ENCODE data around the gene CTPS2. TPM values are rescaled to one million over a fixed set of nuclear protein-coding genes. Genes with fewer than 3 reads are reported as not detected.

The CTPS2 gene
- total RNA-seq, 1 experiment from 2014 or later = 18.9 TPM

- no peaks in the 10 kb centered on the region for H3K36me3 ChIP-seq (ENCODE audit: insufficient read depth, low read length)
- no peaks in the 10 kb centered on the region for H4K20me1 ChIP-seq (ENCODE audit: insufficient read depth, low read depth, low read length)
- H3K9me2 ChIP-seq (replicated peaks; ENCODE audit: insufficient read depth, low read length) = no peaks in the 10 kb centered on the region
- no peaks in the 10 kb centered on the region for H3K27me3 ChIP-seq (ENCODE audit: low read length)
- H3K4me1 ChIP-seq (ENCODE audit: low read length) = no peaks in the 10 kb centered on the region
- DNase-seq = no peak
- no peak overlapping the region for H2AFZ ChIP-seq (ENCODE audit: low read length)
- H3K4me3 ChIP-seq (ENCODE audit: low read length) = no peak overlapping the region
- no peaks in the 10 kb centered on the region for H3K9me3 ChIP-seq (ENCODE audit: low read length)
- H3K79me2 ChIP-seq (ENCODE audit: low read length) = no peaks in the 10 kb centered on the region
- H3K4me2 ChIP-seq (ENCODE audit: low read depth, low read length, poor library complexity, severe bottlenecking) = no peak overlapping the region
- no peak overlapping the region for H3K27ac ChIP-seq (ENCODE audit: low read length)
- no peak overlapping the region for H3K9ac ChIP-seq (ENCODE audit: low read length)
Observed at GRCh38 chrX:16683007-16683664, 29.3 kb downstream of the CTPS2 start.

- Histone ChIP-seq H3K4me3 (ENCODE audit: low read length) (no peak overlapping the region), H3K36me3 (ENCODE audit: insufficient read depth, low read length) (no peaks in the 10 kb centered on the region), H3K27me3 (ENCODE audit: low read length) (no peaks in the 10 kb centered on the region), H3K27ac (ENCODE audit: low read length) (no peak overlapping the region), H4K20me1 (ENCODE audit: insufficient read depth, low read depth, low read length) (no peaks in the 10 kb centered on the region), H3K79me2 (ENCODE audit: low read length) (no peaks in the 10 kb centered on the region), H2AFZ (ENCODE audit: low read length) (no peak overlapping the region), H3K9me2 (replicated peaks; ENCODE audit: insufficient read depth, low read length) (no peaks in the 10 kb centered on the region), H3K4me1 (ENCODE audit: low read length) (no peaks in the 10 kb centered on the region), H3K9ac (ENCODE audit: low read length) (no peak overlapping the region), H3K4me2 (ENCODE audit: low read depth, low read length, poor library complexity, severe bottlenecking) (no peak overlapping the region), H3K9me3 (ENCODE audit: low read length) (no peaks in the 10 kb centered on the region)
- DNase-seq = no peak
Observed at GRCh38 chrX:16678689-16679088, 33.8 kb downstream of the CTPS2 start.

DNA sequence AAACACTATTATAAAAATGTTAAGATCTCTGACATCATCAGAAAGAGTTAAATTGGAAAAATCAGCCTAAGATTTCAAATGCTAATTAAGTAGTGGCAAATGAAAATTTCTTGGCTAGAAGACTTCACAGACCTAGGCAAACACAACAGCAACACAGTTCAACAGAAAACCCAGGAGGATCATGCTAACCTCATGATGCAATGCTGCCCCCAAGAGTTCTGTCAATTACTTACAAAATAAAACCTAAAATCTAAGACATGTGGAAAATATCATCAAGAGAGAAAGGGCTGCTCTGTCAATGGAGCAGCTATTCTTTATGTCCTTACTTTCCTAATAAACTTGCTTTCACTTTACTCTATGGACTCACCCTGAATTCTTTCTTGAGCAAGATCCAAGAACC lies 41.5 kb downstream of the CTPS2 start:
- H3K79me2 ChIP-seq (ENCODE audit: low read length) = no peaks in the 10 kb centered on the region
- H3K4me2 ChIP-seq (ENCODE audit: low read depth, low read length, poor library complexity, severe bottlenecking) = no peak overlapping the region
- no peak overlapping the region for H3K27ac ChIP-seq (ENCODE audit: low read length)
- no peaks in the 10 kb centered on the region for H3K9me2 ChIP-seq (replicated peaks; ENCODE audit: insufficient read depth, low read length)
- no peaks in the 10 kb centered on the region for H3K9me3 ChIP-seq (ENCODE audit: low read length)
- no peak overlapping the region for H2AFZ ChIP-seq (ENCODE audit: low read length)
- H3K9ac ChIP-seq (ENCODE audit: low read length) = no peak overlapping the region
- H3K4me1 ChIP-seq (ENCODE audit: low read length) = no peaks in the 10 kb centered on the region
- no peaks in the 10 kb centered on the region for H3K36me3 ChIP-seq (ENCODE audit: insufficient read depth, low read length)
- no peak overlapping the region for H3K4me3 ChIP-seq (ENCODE audit: low read length)
- H4K20me1 ChIP-seq (ENCODE audit: insufficient read depth, low read depth, low read length) = no peaks in the 10 kb centered on the region
- no peaks in the 10 kb centered on the region for H3K27me3 ChIP-seq (ENCODE audit: low read length)
- DNase-seq = peak; percentile 79

GRCh38 chrX:16666541-16666940 lies 45.9 kb downstream of the CTPS2 start:
- Histone ChIP-seq H3K9ac (ENCODE audit: low read length) (no peak overlapping the region), H4K20me1 (ENCODE audit: insufficient read depth, low read depth, low read length) (no peaks in the 10 kb centered on the region), H3K36me3 (ENCODE audit: insufficient read depth, low read length) (no peaks in the 10 kb centered on the region), H2AFZ (ENCODE audit: low read length) (no peak overlapping the region), H3K9me3 (ENCODE audit: low read length) (no peaks in the 10 kb centered on the region), H3K79me2 (ENCODE audit: low read length) (no peaks in the 10 kb centered on the region), H3K4me3 (ENCODE audit: low read length) (no peak overlapping the region), H3K9me2 (replicated peaks; ENCODE audit: insufficient read depth, low read length) (no peaks in the 10 kb centered on the region), H3K27me3 (ENCODE audit: low read length) (no peaks in the 10 kb centered on the region), H3K27ac (ENCODE audit: low read length) (no peak overlapping the region), H3K4me2 (ENCODE audit: low read depth, low read length, poor library complexity, severe bottlenecking) (no peak overlapping the region), H3K4me1 (ENCODE audit: low read length) (no peaks in the 10 kb centered on the region)
- DNase-seq = no peak

DNA sequence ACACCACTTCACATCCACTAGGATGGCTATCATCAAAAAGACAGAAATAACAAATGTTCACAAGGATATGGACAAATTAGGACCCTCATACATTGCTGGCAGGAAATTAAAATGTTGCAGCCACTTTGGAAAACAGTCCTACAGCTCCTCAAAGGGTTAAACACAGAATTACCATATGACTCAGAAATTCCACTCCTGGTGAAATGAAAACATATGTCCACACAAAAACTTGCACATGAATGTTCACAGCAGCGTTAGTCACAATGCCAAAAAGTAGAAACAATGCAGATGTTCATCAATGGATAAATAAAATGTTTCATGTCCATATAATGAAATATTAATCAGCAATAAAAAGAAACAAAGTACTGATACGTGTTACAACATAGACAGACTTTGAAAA lies 47.4 kb downstream of the CTPS2 start:
- no peak for DNase-seq
- no peaks in the 10 kb centered on the region for H3K4me1 ChIP-seq (ENCODE audit: low read length)
- no peak overlapping the region for H2AFZ ChIP-seq (ENCODE audit: low read length)
- no peak overlapping the region for H3K4me2 ChIP-seq (ENCODE audit: low read depth, low read length, poor library complexity, severe bottlenecking)
- no peaks in the 10 kb centered on the region for H3K9me2 ChIP-seq (replicated peaks; ENCODE audit: insufficient read depth, low read length)
- no peak overlapping the region for H3K27ac ChIP-seq (ENCODE audit: low read length)
- H3K36me3 ChIP-seq (ENCODE audit: insufficient read depth, low read length) = no peaks in the 10 kb centered on the region
- H3K4me3 ChIP-seq (ENCODE audit: low read length) = no peak overlapping the region
- no peak overlapping the region for H3K9ac ChIP-seq (ENCODE audit: low read length)
- no peaks in the 10 kb centered on the region for H3K79me2 ChIP-seq (ENCODE audit: low read length)
- no peaks in the 10 kb centered on the region for H3K27me3 ChIP-seq (ENCODE audit: low read length)
- no peaks in the 10 kb centered on the region for H4K20me1 ChIP-seq (ENCODE audit: insufficient read depth, low read depth, low read length)
- no peaks in the 10 kb centered on the region for H3K9me3 ChIP-seq (ENCODE audit: low read length)

DNA sequence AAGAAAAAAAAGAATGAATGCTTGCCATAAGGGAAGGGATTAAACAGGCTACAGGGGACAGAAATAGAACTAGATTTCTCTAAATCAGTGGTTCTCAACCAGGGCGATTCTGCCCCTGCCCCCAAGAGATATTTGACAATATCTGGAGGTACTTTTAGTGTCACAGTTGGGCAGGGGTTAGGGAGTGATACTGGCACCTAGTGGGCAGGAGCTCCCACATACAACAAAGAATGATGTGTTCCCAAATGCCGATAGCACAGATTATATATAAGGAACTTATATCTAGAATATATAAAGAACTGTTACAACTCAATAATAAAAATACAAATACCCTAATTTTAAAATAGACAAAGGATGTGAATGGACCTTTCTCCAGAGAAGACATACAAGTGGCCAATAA lies 47.8 kb downstream of the CTPS2 start:
- Histone ChIP-seq H3K4me3 (ENCODE audit: low read length) (no peak overlapping the region), H3K27me3 (ENCODE audit: low read length) (no peaks in the 10 kb centered on the region), H2AFZ (ENCODE audit: low read length) (no peak overlapping the region), H3K4me2 (ENCODE audit: low read depth, low read length, poor library complexity, severe bottlenecking) (no peak overlapping the region), H3K9ac (ENCODE audit: low read length) (no peak overlapping the region), H3K9me2 (replicated peaks; ENCODE audit: insufficient read depth, low read length) (no peaks in the 10 kb centered on the region), H3K4me1 (ENCODE audit: low read length) (no peaks in the 10 kb centered on the region), H4K20me1 (ENCODE audit: insufficient read depth, low read depth, low read length) (no peaks in the 10 kb centered on the region), H3K79me2 (ENCODE audit: low read length) (no peaks in the 10 kb centered on the region), H3K36me3 (ENCODE audit: insufficient read depth, low read length) (no peaks in the 10 kb centered on the region), H3K27ac (ENCODE audit: low read length) (no peak overlapping the region), H3K9me3 (ENCODE audit: low read length) (no peaks in the 10 kb centered on the region)
- DNase-seq = no peak

DNA sequence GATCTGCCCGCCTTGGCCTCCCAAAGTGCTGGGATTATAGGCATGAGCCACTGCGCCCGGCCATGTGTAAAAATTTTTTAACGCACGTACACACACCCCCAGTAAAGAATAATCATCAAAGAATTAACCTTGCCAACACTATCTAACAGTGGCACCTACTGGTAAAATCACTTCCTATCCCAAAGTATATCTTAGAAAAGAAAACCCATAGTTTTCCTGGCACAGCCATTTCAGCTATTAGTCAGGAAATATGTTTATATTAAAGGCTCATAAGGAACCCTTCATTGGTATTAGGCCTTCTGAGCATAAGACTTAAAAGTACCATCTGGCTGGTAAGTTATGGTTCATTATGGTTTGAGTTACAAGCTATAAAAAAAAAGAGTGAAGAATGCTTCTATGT lies 48.4 kb downstream of the CTPS2 start:
- H3K4me1 ChIP-seq (ENCODE audit: low read length) = no peaks in the 10 kb centered on the region
- H3K9me3 ChIP-seq (ENCODE audit: low read length) = no peaks in the 10 kb centered on the region
- no peak overlapping the region for H3K4me3 ChIP-seq (ENCODE audit: low read length)
- no peaks in the 10 kb centered on the region for H3K79me2 ChIP-seq (ENCODE audit: low read length)
- no peaks in the 10 kb centered on the region for H3K27me3 ChIP-seq (ENCODE audit: low read length)
- no peak overlapping the region for H3K27ac ChIP-seq (ENCODE audit: low read length)
- no peak overlapping the region for H3K9ac ChIP-seq (ENCODE audit: low read length)
- no peak overlapping the region for H2AFZ ChIP-seq (ENCODE audit: low read length)
- no peaks in the 10 kb centered on the region for H3K36me3 ChIP-seq (ENCODE audit: insufficient read depth, low read length)
- H4K20me1 ChIP-seq (ENCODE audit: insufficient read depth, low read depth, low read length) = no peaks in the 10 kb centered on the region
- no peak for DNase-seq
- no peaks in the 10 kb centered on the region for H3K9me2 ChIP-seq (replicated peaks; ENCODE audit: insufficient read depth, low read length)
- no peak overlapping the region for H3K4me2 ChIP-seq (ENCODE audit: low read depth, low read length, poor library complexity, severe bottlenecking)

GRCh38 chrX:16662402-16662801 lies 50.1 kb downstream of the CTPS2 start:
- no peaks in the 10 kb centered on the region for H3K9me3 ChIP-seq (ENCODE audit: low read length)
- H3K9me2 ChIP-seq (replicated peaks; ENCODE audit: insufficient read depth, low read length) = no peaks in the 10 kb centered on the region
- no peak overlapping the region for H3K9ac ChIP-seq (ENCODE audit: low read length)
- H3K4me2 ChIP-seq (ENCODE audit: low read depth, low read length, poor library complexity, severe bottlenecking) = no peak overlapping the region
- H3K27ac ChIP-seq (ENCODE audit: low read length) = no peak overlapping the region
- H3K27me3 ChIP-seq (ENCODE audit: low read length) = no peaks in the 10 kb centered on the region
- H2AFZ ChIP-seq (ENCODE audit: low read length) = no peak overlapping the region
- H3K79me2 ChIP-seq (ENCODE audit: low read length) = no peaks in the 10 kb centered on the region
- H3K4me3 ChIP-seq (ENCODE audit: low read length) = no peak overlapping the region
- H3K36me3 ChIP-seq (ENCODE audit: insufficient read depth, low read length) = no peaks in the 10 kb centered on the region
- DNase-seq = no peak
- no peaks in the 10 kb centered on the region for H3K4me1 ChIP-seq (ENCODE audit: low read length)
- H4K20me1 ChIP-seq (ENCODE audit: insufficient read depth, low read depth, low read length) = no peaks in the 10 kb centered on the region

GRCh38 chrX:16661495-16661894 lies 51.0 kb downstream of the CTPS2 start:
- Histone ChIP-seq H3K9me3 (ENCODE audit: low read length) (no peaks in the 10 kb centered on the region), H3K9ac (ENCODE audit: low read length) (no peak overlapping the region), H3K4me1 (ENCODE audit: low read length) (no peaks in the 10 kb centered on the region), H3K4me3 (ENCODE audit: low read length) (no peak overlapping the region), H3K9me2 (replicated peaks; ENCODE audit: insufficient read depth, low read length) (no peaks in the 10 kb centered on the region), H4K20me1 (ENCODE audit: insufficient read depth, low read depth, low read length) (no peaks in the 10 kb centered on the region), H3K27ac (ENCODE audit: low read length) (no peak overlapping the region), H2AFZ (ENCODE audit: low read length) (no peak overlapping the region), H3K79me2 (ENCODE audit: low read length) (no peaks in the 10 kb centered on the region), H3K27me3 (ENCODE audit: low read length) (no peaks in the 10 kb centered on the region), H3K36me3 (ENCODE audit: insufficient read depth, low read length) (no peaks in the 10 kb centered on the region), H3K4me2 (ENCODE audit: low read depth, low read length, poor library complexity, severe bottlenecking) (no peak overlapping the region)
- DNase-seq = no peak
